Subcutaneous adipose tissue (tissue), 4 donors: ENCODE measurements around the gene NPRL2. TPM values are rescaled to one million over a fixed set of nuclear protein-coding genes. Genes with fewer than 3 reads are reported as not detected.

Source experiments
- CTCF ChIP-seq: fragments of 450-650 bp; IDR thresholded peaks from one replicate; pipeline ENCODE4 v1.5.1; 2016; ENCODE audit warnings: low read depth, mild to moderate bottlenecking, control low read depth, antibody characterized with exemption, moderate library complexity
- total RNA-seq, 4 donors: library from RNA; depleted of rRNA; stranded (reverse); fragments of >200 nt; gene quantifications; one replicate each; pipeline ENCODE4 v1.1.0, GENCODE V29; 2016

The NPRL2 gene
- total RNA-seq: 10 to 100 TPM; 14.3 to 18.8 (median 17.5) TPM

GRCh38 chr3:50350527-50351322, at the start of gene NPRL2, which contains the start of gene CYB561D2:
NPRL2 (minus strand) TSS chr3:50350775; CDS start chr3:50350652, 123 bp downstream.
CYB561D2 (plus strand) TSS chr3:50350862; CDS start chr3:50351434, 572 bp downstream.
- TF ChIP-seq CTCF: no peak

DNA sequence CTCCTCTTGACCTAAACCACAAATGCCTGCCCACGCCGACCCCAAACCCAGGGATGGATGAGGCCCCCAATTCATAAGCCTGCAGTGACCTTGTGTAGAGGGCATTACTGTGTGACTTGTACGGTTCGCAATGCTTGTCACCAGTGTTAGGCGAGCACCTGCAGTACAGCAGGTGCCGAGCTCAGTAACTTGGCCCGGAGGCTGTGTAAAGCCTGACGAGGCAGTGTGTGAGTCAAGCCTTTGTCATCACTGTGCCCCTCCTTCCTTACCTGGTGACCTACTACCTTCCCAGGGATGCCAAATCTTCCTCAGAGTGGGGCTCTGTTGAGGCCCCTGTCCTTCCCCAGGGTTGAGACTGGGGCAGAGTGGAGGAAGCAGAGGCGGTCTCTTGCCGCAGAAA, 45.9 kb upstream of the NPRL2 start:
- TF ChIP-seq CTCF: no peak

DNA sequence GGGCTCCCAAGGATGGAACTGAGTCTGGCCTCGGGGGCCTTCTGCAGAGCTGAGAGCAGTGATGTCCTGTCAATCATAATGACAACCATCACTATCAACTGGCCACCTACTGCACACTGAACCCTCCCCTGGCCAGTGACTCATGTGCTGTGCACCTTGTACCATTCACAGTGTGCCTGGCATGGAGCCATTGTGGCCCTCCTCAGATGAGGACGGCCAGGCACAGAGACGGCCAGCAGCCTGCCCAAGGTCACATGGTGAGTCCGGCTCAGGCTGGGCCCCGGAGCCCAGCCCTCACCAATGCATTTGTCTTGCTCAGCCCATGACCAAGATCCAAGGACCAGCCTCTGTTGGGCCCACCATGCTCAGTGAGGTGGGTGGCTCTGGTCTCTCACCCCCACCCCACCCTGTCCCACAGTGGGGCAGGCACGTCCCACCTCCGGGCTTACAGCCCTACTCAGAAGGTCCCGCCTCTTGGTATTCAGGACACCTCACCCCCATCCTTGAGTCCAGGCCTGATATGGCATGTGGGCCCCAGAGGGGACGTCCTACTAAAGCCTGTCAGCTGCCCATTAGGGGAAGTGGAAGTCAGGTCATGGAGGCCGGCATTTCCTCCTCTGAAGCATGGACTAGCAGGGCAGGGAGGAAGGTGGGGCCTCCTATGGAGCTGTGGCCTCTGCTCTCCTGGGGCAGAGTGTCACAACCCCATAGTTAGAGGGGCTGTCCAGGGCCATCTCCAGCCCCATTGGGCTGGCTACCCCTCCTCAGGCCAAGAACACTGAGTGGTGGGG, 44.7 kb upstream of the NPRL2 start:
- TF ChIP-seq CTCF: no peak

DNA sequence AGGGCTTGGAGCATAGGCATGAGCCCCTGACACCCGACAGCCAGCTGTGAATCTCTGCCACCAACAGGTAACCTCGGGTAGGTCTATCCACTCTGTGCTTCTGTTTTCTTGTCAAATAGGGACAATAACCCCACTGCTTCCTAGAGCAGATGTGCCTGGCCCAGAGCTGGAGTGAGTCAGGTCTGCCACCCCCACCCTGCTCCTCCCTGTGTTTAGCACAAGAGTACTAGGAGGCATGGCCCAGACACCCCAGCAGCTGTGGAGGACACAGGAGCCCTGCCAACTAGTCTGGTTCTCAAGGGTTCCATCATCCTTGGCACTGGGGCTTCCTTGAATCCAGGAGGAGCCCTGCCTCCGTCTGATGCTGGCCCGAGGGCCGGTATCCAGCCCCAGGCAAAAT, 42.5 kb upstream of the NPRL2 start:
- TF ChIP-seq CTCF: no peak

DNA sequence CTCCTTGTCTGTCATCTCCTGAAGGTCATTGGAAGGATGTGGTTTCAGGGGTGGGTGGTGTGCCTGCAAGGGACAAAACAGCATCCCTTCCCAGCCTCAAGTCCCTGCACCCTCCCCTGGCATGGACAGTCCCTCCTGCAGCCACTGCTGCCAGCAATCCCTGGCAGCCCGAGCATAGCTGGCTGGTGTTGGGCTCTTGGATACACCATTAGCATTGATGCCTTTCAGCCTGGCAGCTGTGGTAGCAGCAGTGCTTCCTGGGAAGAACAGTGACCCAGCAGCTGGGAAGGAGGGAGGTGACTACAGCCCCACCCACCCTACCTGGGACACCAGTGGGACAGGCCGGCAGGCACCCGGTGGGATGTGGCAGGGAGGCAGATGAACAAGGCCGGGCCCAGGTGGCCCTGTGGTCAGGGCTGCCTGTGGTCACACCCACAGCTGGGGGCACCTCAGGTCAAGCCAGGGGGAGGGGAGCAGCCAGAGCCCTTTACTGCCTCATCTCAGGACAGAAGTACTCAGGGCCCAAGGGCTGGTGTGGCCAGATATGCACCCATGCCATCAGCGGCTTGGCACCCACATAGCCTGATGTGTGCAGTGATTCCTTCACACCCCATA, 41.6 kb upstream of the NPRL2 start:
- TF ChIP-seq CTCF: no peak

DNA sequence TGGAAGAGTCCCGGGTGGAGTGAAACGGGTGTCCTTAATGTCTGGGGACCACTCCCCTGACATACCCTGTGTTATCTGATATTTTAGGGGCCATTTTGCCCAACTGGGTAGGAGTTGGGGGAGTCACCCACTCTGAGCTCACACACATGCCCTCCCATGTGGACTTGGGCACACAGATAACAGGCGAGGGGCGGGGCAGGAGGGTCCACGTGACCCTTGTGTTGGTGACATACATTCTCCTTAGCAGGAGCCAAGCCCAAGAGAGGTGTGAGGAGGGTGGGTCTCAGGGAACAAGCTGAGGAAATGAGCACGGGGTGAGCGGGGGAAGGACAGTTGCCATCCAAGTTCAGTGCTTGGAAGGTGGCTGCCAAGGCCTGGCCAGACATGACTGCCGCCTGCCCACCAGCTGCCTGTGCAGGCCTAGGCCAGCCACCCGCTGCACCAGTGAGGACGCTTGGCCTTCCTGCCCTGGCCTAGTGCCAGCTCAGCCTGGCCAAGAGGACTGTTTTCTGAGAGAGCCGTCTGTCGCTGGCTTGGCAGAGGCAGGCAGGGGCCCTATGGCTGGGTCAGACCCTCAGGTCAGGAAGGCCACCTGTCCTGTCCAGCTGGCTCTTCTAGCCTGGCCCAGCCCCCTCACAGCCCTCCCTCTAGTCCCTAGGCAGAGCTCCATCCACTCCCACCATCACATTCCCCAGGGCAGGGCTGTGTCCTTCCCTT, 40.1 kb upstream of the NPRL2 start:
- TF ChIP-seq CTCF: no peak
